GM12872 (cell line): ENCODE results near the gene PAK4.

Experiments used
- TF ChIP-seq, protein P1 (sequence below): IDR thresholded peaks from 3 replicates; pipeline ENCODE4 v1.5.1; 2011; ENCODE audit warnings: low read depth, mild to moderate bottlenecking, low read length, moderate library complexity; ENCODE audit not compliant: insufficient read depth

PAK4 gene

GRCh38 chr19:39182174-39182505 is 56.6 kb downstream of the PAK4 start:
- TF ChIP-seq, protein P1, sequence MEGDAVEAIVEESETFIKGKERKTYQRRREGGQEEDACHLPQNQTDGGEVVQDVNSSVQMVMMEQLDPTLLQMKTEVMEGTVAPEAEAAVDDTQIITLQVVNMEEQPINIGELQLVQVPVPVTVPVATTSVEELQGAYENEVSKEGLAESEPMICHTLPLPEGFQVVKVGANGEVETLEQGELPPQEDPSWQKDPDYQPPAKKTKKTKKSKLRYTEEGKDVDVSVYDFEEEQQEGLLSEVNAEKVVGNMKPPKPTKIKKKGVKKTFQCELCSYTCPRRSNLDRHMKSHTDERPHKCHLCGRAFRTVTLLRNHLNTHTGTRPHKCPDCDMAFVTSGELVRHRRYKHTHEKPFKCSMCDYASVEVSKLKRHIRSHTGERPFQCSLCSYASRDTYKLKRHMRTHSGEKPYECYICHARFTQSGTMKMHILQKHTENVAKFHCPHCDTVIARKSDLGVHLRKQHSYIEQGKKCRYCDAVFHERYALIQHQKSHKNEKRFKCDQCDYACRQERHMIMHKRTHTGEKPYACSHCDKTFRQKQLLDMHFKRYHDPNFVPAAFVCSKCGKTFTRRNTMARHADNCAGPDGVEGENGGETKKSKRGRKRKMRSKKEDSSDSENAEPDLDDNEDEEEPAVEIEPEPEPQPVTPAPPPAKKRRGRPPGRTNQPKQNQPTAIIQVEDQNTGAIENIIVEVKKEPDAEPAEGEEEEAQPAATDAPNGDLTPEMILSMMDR = no peak

- TF ChIP-seq, protein P1 = no peak
Observed at GRCh38 chr19:39183104-39183503, 57.5 kb downstream of the PAK4 start.

DNA sequence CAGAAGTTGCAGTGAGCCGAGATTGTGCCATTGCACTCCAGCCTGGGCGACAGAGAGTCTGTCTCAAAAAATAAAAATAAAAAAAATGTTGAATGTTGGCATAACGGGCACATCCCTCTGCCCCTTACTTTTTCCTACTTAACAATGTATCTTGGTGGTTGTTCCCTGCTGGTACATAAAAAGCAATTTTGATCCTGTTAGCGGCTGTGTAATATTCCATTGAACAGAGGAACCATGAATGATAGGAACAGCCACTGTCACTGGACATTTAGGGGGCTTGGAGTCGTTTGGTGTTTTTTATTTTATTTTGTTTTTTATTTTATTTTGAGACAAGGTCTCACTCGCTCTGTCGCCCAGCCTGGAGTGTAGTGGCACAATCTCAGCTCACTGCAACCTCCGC is 60.8 kb downstream of the PAK4 start:
- TF ChIP-seq, protein P1 = no peak

- TF ChIP-seq, protein P1 = no peak
Observed at GRCh38 chr19:39187552-39187943, 62.0 kb downstream of the PAK4 start.

- TF ChIP-seq, protein P1 = no peak
Observed at GRCh38 chr19:39188960-39189359, 63.4 kb downstream of the PAK4 start.

GRCh38 chr19:39190768-39191167 is 65.2 kb downstream of the PAK4 start:
- TF ChIP-seq, protein P1 = no peak

GRCh38 chr19:39192846-39193245 is 67.3 kb downstream of the PAK4 start:
- TF ChIP-seq, protein P1 = no peak

DNA sequence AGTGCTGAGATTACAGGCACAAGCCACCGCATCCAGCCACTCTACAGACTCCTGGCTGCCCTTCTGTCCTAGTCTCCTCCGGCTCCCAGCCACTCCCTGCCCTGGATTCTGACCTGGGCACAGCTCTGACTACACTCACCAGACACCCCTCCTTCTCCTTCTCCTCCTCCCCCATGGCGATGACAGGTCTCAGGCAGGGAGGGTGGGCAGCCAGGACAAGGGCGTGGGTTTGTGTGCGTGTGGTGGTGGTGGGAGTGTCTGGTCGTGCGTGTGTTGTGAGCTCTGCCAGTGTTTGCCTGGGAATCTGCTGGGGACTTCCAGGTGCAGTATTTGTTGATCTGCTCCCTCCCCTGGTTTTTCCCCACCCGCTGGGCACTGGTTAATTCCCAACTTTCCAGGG is 68.2 kb downstream of the PAK4 start:
- TF ChIP-seq, protein P1 = no peak
